Esophagus (tissue), 2 donors: ENCODE data around the gene C3orf52. TPM values are rescaled to one million over a fixed set of nuclear protein-coding genes. Genes with fewer than 3 reads are reported as not detected.

ENCODE experiments used
- H3K27ac ChIP-seq, 2 donors: one replicate each; pipeline ENCODE4 v1.5.1; 2013; ENCODE audit warnings: low read depth in 2 of 2, mild to moderate bottlenecking in 2 of 2, inconsistent platforms in 1 of 2, low read length in 1 of 2, moderate library complexity in 1 of 2
- H3K27me3 ChIP-seq, 2 donors: one replicate each; pipeline ENCODE4 v1.6.1; 2013; ENCODE audit warnings: low read length in 2 of 2, control low read depth in 1 of 2, mild to moderate bottlenecking in 1 of 2; ENCODE audit not compliant: insufficient read depth in 2 of 2, control insufficient read depth in 1 of 2
- H3K36me3 ChIP-seq, 2 donors: one replicate each; pipeline ENCODE4 v1.6.1; 2013; ENCODE audit warnings: low read length in 1 of 2; ENCODE audit not compliant: control insufficient read depth in 2 of 2, insufficient read depth in 2 of 2
- H3K4me1 ChIP-seq, 2 donors: one replicate each; pipeline ENCODE4 v1.6.1; 2013; ENCODE audit warnings: low read length in 1 of 2; ENCODE audit not compliant: control insufficient read depth in 2 of 2, insufficient read depth in 2 of 2
- H3K4me3 ChIP-seq, 2 donors: one replicate each; pipeline ENCODE4 v1.5.1; 2013; ENCODE audit warnings: low read length in 2 of 2, mild to moderate bottlenecking in 2 of 2, low read depth in 1 of 2, moderate library complexity in 1 of 2
- H3K9me3 ChIP-seq, 2 donors: one replicate each; pipeline ENCODE4 v1.6.1; 2013; ENCODE audit warnings: mild to moderate bottlenecking in 2 of 2, low read depth in 1 of 2, low read length in 1 of 2, moderate library complexity in 1 of 2; ENCODE audit not compliant: control insufficient read depth in 2 of 2, insufficient read depth in 1 of 2
- WGBS, 2 donors: extraction: QIAGEN DNeasy Blood & Tissue Kit; methylation state at CpG; one replicate each; pipeline ENCODE4 v1.1.7; 2013; 5-methylcytosine and 5-hydroxymethylcytosine counted together
- polyA plus RNA-seq, 2 donors: library from polyadenylated mRNA; stranded (reverse); fragments of 200-250 nt; gene quantifications; one replicate each; pipeline ENCODE4 v1.2.3, GENCODE V29; 2013
- donor health status: healthy with polysubstance abuse.
- donor health status: Bipolar disorder and iron deficiency.

The C3orf52 gene
- polyA plus RNA-seq, 2 donors: 2.0 to 2.1 TPM

GRCh38 chr3:112084980-112085705 lies 1.0 kb upstream of the C3orf52 start:
- no peaks in the 10 kb centered on the region for H3K27me3 ChIP-seq
- no peak overlapping the region for H3K4me3 ChIP-seq
- 78 to 89% methylated on average over 7 of the region's 7 CpGs for WGBS, 2 donors
- peaks cover 2% of the 10 kb centered on the region in 2 donors for H3K4me1 ChIP-seq
- H3K9me3 ChIP-seq: no peaks in the 10 kb centered on the region
- H3K27ac ChIP-seq: no peak overlapping the region
- no peaks in the 10 kb centered on the region for H3K36me3 ChIP-seq

GRCh38 chr3:112085735-112086075 lies 484 bp upstream of the C3orf52 start:
- no peaks in the 10 kb centered on the region for H3K36me3 ChIP-seq
- H3K27ac ChIP-seq: peak overlapping the region; percentile 7 to 72
- H3K4me3 ChIP-seq: peak overlapping the region; percentile 61 to 64
- peaks cover 2% of the 10 kb centered on the region in 2 donors for H3K4me1 ChIP-seq
- no peaks in the 10 kb centered on the region for H3K27me3 ChIP-seq
- no peaks in the 10 kb centered on the region for H3K9me3 ChIP-seq
- WGBS, 2 donors: 34% methylated on average over 12 of the region's 12 CpGs

DNA sequence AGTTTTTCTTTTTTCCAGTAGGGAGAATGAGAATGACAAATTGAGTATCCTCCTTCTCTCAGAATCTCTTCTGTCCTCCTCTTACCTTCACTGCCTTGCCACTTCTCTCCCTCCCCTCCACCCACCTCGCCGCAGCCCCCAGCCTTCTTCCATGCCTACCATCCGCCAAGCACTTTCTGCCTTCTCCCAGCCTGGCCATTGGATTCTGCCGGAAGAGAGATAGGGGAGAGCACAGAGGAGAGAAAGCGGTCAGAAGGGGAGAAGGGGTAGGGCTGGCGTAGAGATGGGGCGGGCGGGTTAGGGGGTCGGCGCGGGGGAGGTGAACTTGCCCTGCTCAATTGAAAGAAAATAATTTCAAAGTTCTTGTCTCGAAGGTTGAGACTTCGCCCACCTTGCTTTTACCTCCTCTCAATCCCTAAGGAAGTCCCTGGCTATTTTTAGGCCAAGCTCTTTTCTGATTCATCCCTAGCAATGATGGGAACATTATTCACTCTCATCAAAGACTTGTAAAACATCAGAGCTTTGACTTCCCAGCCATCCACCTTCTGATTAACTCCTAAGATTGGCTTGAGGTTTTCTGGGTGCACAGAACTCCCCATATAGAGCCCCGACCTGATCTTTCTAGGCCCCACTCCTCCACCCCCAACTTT lies 811 bp downstream of the C3orf52 start:
- no peaks in the 10 kb centered on the region for H3K9me3 ChIP-seq
- no peaks in the 10 kb centered on the region for H3K27me3 ChIP-seq
- no peaks in the 10 kb centered on the region for H3K36me3 ChIP-seq
- H3K4me3 ChIP-seq: peak overlapping the region; percentile 61 to 64
- 34 to 38% methylated on average over 14 of the region's 14 CpGs for WGBS, 2 donors
- peaks cover 2% of the 10 kb centered on the region in 2 donors for H3K4me1 ChIP-seq
- peak overlapping the region; percentile 26 to 48 for H3K27ac ChIP-seq

DNA sequence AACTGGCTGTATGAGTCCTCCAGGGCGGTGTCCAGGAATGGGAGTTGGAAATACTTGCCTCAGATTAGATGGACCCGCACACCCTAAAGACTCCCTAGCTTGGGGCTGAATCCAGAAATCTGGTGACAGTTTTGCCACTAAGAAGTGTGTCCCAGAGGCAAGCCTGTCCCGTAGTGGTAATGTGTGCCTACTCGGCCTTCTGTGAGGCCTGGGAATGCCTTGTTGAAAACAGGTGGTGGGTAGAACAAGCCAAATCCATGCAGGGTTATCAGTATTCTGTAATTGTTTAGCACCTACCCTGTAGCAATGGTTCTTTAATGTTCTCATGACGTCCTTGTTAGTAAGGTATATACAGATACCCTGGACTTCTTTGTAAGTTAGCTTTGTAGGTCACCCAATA lies 1.6 kb downstream of the C3orf52 start:
- H3K27me3 ChIP-seq: no peaks in the 10 kb centered on the region
- H3K4me3 ChIP-seq: no peak overlapping the region
- no peaks in the 10 kb centered on the region for H3K36me3 ChIP-seq
- H3K4me1 ChIP-seq: peaks cover 2% of the 10 kb centered on the region in 2 donors
- WGBS, 2 donors: 73 to 77% methylated on average over 5 of the region's 5 CpGs
- H3K9me3 ChIP-seq: no peaks in the 10 kb centered on the region
- no peak overlapping the region for H3K27ac ChIP-seq

DNA sequence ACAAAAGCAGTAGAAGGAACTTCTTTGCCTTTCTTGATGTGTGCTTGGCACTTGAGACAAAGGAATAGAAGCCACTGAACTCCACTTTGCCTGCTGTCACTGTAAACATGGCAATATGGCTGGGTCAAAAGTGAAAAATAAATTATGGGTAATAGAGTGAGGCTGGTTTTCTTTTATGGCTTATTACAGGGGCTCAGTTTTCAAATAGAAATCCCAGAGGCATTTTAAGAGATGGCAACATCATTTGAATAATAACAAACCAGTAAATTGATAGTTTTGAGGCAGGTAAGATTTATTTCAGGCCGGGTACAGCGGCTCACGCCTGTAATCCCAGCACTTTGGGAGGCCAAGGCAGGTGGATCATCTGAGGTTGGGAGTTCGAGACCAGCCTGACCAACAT lies 2.8 kb downstream of the C3orf52 start:
- no peaks in the 10 kb centered on the region for H3K27me3 ChIP-seq
- H3K4me1 ChIP-seq: peaks cover 2% of the 10 kb centered on the region in 2 donors
- no peaks in the 10 kb centered on the region for H3K9me3 ChIP-seq
- no peak overlapping the region for H3K4me3 ChIP-seq
- no peak overlapping the region for H3K27ac ChIP-seq
- 68 to 72% methylated on average over 4 of the region's 4 CpGs for WGBS, 2 donors
- no peaks in the 10 kb centered on the region for H3K36me3 ChIP-seq

DNA sequence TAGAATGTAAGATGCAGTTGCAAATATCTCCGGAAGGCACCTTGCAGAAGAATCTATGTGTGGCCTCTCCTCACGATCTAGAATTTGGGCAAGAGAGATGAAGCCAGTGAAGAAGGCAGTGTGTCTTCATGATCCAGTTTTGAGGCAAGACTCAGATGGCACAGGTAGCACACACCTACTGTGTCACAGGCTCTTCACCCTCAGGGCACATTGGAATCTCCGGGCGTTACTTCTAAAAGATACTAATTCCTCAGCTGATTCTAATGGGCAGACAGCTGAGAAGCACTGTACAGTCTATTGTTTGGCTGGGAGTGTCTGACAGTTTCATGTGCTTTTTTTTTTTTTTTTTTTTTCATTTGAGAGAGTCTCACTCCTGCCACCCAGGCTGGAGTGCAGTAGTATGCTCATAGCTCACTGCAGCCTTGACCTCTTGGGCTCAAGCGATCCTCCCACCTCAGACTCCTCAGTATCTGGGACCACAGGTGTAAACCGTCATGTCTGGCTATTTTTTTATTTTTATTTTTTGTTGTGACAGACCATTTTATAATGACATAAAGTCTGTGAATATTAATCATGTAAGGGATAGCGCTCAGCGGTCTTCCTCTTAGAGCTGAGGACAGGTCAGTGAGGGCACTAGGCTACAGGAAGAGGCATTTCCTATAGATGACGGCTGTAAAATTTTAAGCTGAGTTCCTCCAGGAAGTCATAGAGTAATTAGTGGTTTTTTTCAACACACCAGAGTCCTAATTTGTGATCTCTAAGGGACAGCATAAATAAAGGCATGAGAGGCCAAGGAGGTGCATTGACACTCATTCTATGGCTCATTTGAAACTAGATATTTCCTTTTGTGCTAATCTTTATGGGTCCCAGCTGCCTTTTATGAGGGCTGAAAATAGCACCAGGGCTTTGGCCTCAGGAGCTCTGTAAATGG lies 4.0 kb downstream of the C3orf52 start:
- Histone ChIP-seq H3K4me1 (peaks cover 2% of the 10 kb centered on the region in 2 donors), H3K27ac (no peak overlapping the region), H3K27me3 (no peaks in the 10 kb centered on the region), H3K36me3 (no peaks in the 10 kb centered on the region), H3K4me3 (no peak overlapping the region), H3K9me3 (no peaks in the 10 kb centered on the region)
- 62 to 69% methylated on average over 9 of the region's 9 CpGs for WGBS, 2 donors

DNA sequence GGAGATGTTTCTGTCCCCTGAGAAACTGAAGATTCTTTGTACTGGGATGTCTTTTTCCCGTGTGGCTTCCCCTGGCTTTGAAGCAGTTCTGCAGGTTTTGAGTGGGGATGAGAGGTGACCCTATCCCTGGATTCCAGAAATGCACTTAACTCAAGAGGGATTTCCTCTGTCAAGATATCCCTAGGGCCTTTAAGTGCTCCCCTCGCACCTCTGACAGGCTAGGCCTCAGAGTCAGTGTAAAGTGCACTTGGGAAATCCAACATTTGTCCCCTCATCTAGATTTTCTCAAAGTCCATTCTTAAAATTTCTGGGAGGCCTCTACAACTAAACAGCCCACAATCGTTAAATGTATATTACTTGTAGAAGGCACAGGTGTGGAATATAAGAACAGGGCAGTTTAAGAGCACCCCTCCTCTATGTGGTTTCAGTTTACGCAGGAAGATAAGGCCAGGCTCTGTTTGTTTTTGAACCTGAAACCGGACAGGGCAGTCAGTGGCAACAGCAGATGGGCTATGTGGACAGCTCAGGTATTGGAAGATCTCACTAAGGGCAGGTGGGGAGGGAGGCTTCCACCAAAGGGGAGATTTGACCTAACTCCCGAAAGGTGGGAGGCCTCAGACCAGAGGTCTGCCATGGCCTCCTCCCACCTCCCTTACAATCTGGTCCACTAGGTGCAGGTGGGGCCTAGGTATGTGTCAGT lies 4.8 kb downstream of the C3orf52 start:
- no peaks in the 10 kb centered on the region for H3K9me3 ChIP-seq
- H3K4me1 ChIP-seq: peaks cover 0 to under 1% of the 10 kb centered on the region in 2 donors
- H3K4me3 ChIP-seq: no peak overlapping the region
- no peak overlapping the region for H3K27ac ChIP-seq
- 72 to 88% methylated on average over 6 of the region's 6 CpGs for WGBS, 2 donors
- no peaks in the 10 kb centered on the region for H3K36me3 ChIP-seq
- H3K27me3 ChIP-seq: no peaks in the 10 kb centered on the region

GRCh38 chr3:112092496-112093179 lies 6.4 kb downstream of the C3orf52 start:
- Histone ChIP-seq H3K36me3 (no peaks in the 10 kb centered on the region), H3K4me3 (no peak overlapping the region), H3K4me1 (no peaks in the 10 kb centered on the region), H3K9me3 (no peaks in the 10 kb centered on the region), H3K27ac (no peak overlapping the region), H3K27me3 (no peaks in the 10 kb centered on the region)
- 49 to 60% methylated on average over 6 of the region's 6 CpGs for WGBS, 2 donors

DNA sequence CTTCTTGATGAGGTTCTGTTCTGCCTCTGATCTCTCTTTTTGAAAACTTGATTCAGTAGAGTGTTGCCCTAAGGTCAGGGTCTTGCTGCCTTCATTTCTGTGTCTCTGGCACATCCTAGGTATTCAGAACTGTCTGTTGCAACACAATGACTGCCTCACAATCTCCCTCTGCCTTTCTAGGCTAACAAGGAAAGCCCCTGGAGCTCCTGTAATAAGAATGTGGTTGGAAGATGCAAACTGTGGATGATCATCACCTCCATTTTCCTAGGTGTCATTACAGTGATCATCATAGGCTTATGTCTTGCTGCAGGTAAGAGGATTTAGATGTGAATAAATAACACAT lies 7.0 kb downstream of the C3orf52 start:
- Histone ChIP-seq H3K27ac (no peak overlapping the region), H3K9me3 (no peaks in the 10 kb centered on the region), H3K4me1 (no peaks in the 10 kb centered on the region), H3K27me3 (no peaks in the 10 kb centered on the region), H3K4me3 (no peak overlapping the region), H3K36me3 (no peaks in the 10 kb centered on the region)
